ENCODE data around the gene KIF5C. TPM values are rescaled to one million over a fixed set of nuclear protein-coding genes. Genes with fewer than 3 reads are reported as not detected.

Gene KIF5C
- total RNA-seq, 2 experiments from 2014 or later = 8.1 to 22.2 TPM

DNA sequence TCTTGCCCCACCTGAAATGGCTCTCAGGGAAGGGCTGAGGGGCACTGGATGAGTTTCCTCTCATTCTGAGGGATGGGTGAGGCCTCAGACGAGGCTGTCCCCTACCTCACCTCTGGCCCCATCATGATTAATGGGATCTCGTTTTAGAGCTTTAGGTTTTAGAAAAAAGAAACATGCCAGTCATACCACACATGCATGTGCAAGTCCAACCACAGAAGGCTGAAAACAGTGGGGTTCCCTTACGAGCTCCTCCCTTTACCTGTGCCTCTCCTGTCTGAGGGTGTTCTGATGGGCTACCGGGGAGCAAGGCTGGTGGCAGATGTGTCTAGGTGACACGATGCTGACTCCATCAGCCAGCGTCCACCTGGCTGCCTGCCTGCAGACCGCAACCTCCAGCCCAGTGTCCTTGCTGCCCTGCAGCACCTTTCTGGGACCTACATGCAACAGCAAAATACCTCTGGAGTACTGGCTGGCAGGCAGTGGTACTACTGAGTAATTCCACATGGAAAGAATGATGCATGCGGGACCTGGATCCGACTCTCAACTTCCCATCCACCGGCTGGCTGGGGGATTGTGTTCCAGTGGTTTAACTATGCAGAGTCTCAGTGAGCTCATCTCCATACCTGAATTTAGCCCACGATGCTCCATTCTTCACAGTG is 154.4 kb downstream of the KIF5C start:
- ChIA-PET POLR2A (interaction anchor here (0.7 kb wide), 1 partner anchor 50 kb away, joined by 4 read pairs; no protein-coding TSS in a partner anchor), CTCF (ENCODE audit: unreplicated experiment) (no interaction called here)
- BruUV-seq (replicated peaks) = no TSS peak
- intact Hi-C loops (cut with micrococcal nuclease; ENCODE audit: unreplicated experiment) = no loop called here
- H3K9me3 ChIP-seq (ENCODE audit: low read length) = no peaks in the 10 kb centered on the region
- no peaks in the 10 kb centered on the region for H4K20me1 ChIP-seq (ENCODE audit: insufficient read depth, low read length)
- H3K4me3 ChIP-seq (ENCODE audit: low read depth, low read length, poor library complexity, severe bottlenecking) = no peak overlapping the region
- H3K36me3 ChIP-seq (ENCODE audit: insufficient read depth, low read length) = no peaks in the 10 kb centered on the region
- H2AFZ ChIP-seq (ENCODE audit: low read length) = no peak overlapping the region
- H3K9me2 ChIP-seq (ENCODE audit: insufficient read depth, low read length) = no peaks in the 10 kb centered on the region
- no peak for DNase-seq (ENCODE audit: low spot score)
- no peak overlapping the region for H3K4me2 ChIP-seq (ENCODE audit: low read length)
- TF ChIP-seq, protein P1, sequence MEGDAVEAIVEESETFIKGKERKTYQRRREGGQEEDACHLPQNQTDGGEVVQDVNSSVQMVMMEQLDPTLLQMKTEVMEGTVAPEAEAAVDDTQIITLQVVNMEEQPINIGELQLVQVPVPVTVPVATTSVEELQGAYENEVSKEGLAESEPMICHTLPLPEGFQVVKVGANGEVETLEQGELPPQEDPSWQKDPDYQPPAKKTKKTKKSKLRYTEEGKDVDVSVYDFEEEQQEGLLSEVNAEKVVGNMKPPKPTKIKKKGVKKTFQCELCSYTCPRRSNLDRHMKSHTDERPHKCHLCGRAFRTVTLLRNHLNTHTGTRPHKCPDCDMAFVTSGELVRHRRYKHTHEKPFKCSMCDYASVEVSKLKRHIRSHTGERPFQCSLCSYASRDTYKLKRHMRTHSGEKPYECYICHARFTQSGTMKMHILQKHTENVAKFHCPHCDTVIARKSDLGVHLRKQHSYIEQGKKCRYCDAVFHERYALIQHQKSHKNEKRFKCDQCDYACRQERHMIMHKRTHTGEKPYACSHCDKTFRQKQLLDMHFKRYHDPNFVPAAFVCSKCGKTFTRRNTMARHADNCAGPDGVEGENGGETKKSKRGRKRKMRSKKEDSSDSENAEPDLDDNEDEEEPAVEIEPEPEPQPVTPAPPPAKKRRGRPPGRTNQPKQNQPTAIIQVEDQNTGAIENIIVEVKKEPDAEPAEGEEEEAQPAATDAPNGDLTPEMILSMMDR (conservative IDR thresholded peaks at IDR 0.05; ENCODE audit: low read length) = no peak
- no peak for TF ChIP-seq EZH2phosphoT487 (IDR thresholded peaks at IDR 0.05; ENCODE audit: borderline replicate concordance, low read depth, low read length)
- H3K79me2 ChIP-seq (ENCODE audit: insufficient read depth, low read depth, low read length) = no peaks in the 10 kb centered on the region
- H3K4me1 ChIP-seq (ENCODE audit: insufficient read depth, low read length, poor library complexity, severe bottlenecking) = peaks cover 21% of the 10 kb centered on the region
- H3K27ac ChIP-seq (ENCODE audit: low read depth, low read length, poor library complexity, severe bottlenecking) = no peak overlapping the region

DNA sequence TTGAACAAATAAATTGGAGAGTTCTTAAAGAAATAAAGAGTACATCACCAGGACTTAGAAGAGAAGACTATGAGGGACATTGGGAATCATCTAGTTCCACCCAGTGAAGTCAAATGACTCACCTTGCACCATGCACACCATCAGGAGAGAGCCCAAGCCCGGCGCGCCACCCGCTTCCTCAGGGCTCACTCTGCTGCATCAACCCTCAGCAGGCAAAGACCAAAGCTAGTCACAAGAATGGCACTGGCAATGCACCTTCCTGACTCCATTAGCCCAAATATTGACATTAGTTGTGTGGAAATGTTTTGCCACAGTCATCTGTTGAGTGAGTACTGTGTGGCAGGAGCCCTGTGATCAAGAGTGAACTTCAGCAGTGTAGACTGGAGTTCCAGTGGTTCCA is 156.4 kb downstream of the KIF5C start:
- no peaks in the 10 kb centered on the region for H3K9me3 ChIP-seq (ENCODE audit: low read length)
- BruUV-seq (replicated peaks) = no TSS peak
- H3K4me1 ChIP-seq (ENCODE audit: insufficient read depth, low read length, poor library complexity, severe bottlenecking) = peaks cover 23% of the 10 kb centered on the region
- TF ChIP-seq, protein P1 (conservative IDR thresholded peaks at IDR 0.05; ENCODE audit: low read length) = no peak
- no peak for TF ChIP-seq EZH2phosphoT487 (IDR thresholded peaks at IDR 0.05; ENCODE audit: borderline replicate concordance, low read depth, low read length)
- no peaks in the 10 kb centered on the region for H3K9me2 ChIP-seq (ENCODE audit: insufficient read depth, low read length)
- no peak overlapping the region for H3K27ac ChIP-seq (ENCODE audit: low read depth, low read length, poor library complexity, severe bottlenecking)
- H4K20me1 ChIP-seq (ENCODE audit: insufficient read depth, low read length) = no peaks in the 10 kb centered on the region
- no peaks in the 10 kb centered on the region for H3K79me2 ChIP-seq (ENCODE audit: insufficient read depth, low read depth, low read length)
- no peak overlapping the region for H2AFZ ChIP-seq (ENCODE audit: low read length)
- POLR2A ChIA-PET = interaction anchor here (4.1 to 5.6 kb wide), 2 partner anchors 10 to 13 kb away, joined by 24 to 33 read pairs; no protein-coding TSS in a partner anchor
- no peak overlapping the region for H3K4me2 ChIP-seq (ENCODE audit: low read length)
- no peaks in the 10 kb centered on the region for H3K36me3 ChIP-seq (ENCODE audit: insufficient read depth, low read length)
- intact Hi-C loops (cut with micrococcal nuclease; ENCODE audit: unreplicated experiment) = no loop called here
- CTCF ChIA-PET (ENCODE audit: unreplicated experiment) = interaction anchor here (1.1 kb wide), 2 partner anchors 13 to 14 kb away, joined by 3 to 4 read pairs; no protein-coding TSS in a partner anchor
- H3K4me3 ChIP-seq (ENCODE audit: low read depth, low read length, poor library complexity, severe bottlenecking) = no peak overlapping the region
- DNase-seq (ENCODE audit: low spot score) = no peak

DNA sequence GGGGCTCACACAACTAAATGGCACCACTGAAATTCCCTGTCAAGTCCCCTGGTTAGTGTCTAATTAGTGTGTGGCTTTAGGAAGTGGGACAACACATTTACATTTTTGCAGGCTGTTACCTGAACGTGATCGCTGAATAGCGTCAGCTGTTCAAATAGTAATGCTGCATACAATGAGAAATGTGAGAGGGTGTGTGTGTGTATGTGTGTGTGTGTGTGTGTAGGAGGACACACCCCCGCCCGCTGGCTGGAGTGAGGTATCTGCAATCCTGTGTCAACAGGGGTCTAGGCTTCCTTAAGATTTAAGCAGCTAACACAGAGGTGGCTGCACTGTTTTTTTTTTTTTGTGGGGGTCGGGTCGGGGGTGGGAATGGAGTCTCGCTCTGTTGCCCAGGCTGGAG is 158.7 kb downstream of the KIF5C start:
- intact Hi-C loops (cut with micrococcal nuclease; ENCODE audit: unreplicated experiment) = loop anchor here (1.0 kb wide), 1 partner anchor 12 kb away; no protein-coding TSS in a partner anchor
- POLR2A ChIA-PET = interaction anchor here (0.6 to 5.6 kb wide), 5 partner anchors 12 to 1080 kb away, joined by 3 to 33 read pairs (median 3); no protein-coding TSS in a partner anchor
- BruUV-seq (replicated peaks) = no TSS peak

More for the DNA sequence above, 158.7 kb downstream of the KIF5C start:
- DNase-seq (ENCODE audit: low spot score) = peak; percentile 20
- no peak for TF ChIP-seq EZH2phosphoT487 (IDR thresholded peaks at IDR 0.05; ENCODE audit: borderline replicate concordance, low read depth, low read length)
- TF ChIP-seq, protein P1 (conservative IDR thresholded peaks at IDR 0.05; ENCODE audit: low read length) = no peak
- H2AFZ ChIP-seq (ENCODE audit: low read length) = no peak overlapping the region
- no peak overlapping the region for H3K4me2 ChIP-seq (ENCODE audit: low read length)
- no peaks in the 10 kb centered on the region for H3K79me2 ChIP-seq (ENCODE audit: insufficient read depth, low read depth, low read length)
- H4K20me1 ChIP-seq (ENCODE audit: insufficient read depth, low read length) = no peaks in the 10 kb centered on the region
- no peak overlapping the region for H3K4me3 ChIP-seq (ENCODE audit: low read depth, low read length, poor library complexity, severe bottlenecking)
- H3K4me1 ChIP-seq (ENCODE audit: insufficient read depth, low read length, poor library complexity, severe bottlenecking) = peaks cover 25% of the 10 kb centered on the region
- H3K9me2 ChIP-seq (ENCODE audit: insufficient read depth, low read length) = no peaks in the 10 kb centered on the region
- CTCF ChIA-PET (ENCODE audit: unreplicated experiment) = interaction anchor here (1.0 to 2.5 kb wide), 2 partner anchors 12 to 15 kb away, joined by 3 to 11 read pairs; no protein-coding TSS in a partner anchor
- H3K36me3 ChIP-seq (ENCODE audit: insufficient read depth, low read length) = no peaks in the 10 kb centered on the region
- no peaks in the 10 kb centered on the region for H3K9me3 ChIP-seq (ENCODE audit: low read length)
- no peak overlapping the region for H3K27ac ChIP-seq (ENCODE audit: low read depth, low read length, poor library complexity, severe bottlenecking)

Data from OCI-LY7 (cell line).